HG02852 (cell line): ENCODE results near the gene EPHA2.

Experiments
- ATAC-seq: cut with Tn5 transposase; IDR thresholded peaks from one replicate; pipeline ENCODE4 v1.9.1; 2021; ENCODE audit warnings: mild to moderate bottlenecking, moderate library complexity; ENCODE audit not compliant: unreplicated experiment

The EPHA2 gene

GRCh38 chr1:16151196-16151994 is 4.5 kb downstream of the EPHA2 start:
- ATAC-seq, result no peak

GRCh38 chr1:16150508-16150907 is 5.4 kb downstream of the EPHA2 start:
- ATAC-seq, result no peak

GRCh38 chr1:16149702-16150488 is 6.0 kb downstream of the EPHA2 start:
- ATAC-seq, result no peak

GRCh38 chr1:16149146-16149545 is 6.7 kb downstream of the EPHA2 start:
- no peak for ATAC-seq

- ATAC-seq, result no peak
Observed at GRCh38 chr1:16148329-16149092, 7.4 kb downstream of the EPHA2 start.

- no peak for ATAC-seq
Observed at GRCh38 chr1:16147156-16147926, 8.5 kb downstream of the EPHA2 start.

GRCh38 chr1:16146279-16147155 is 9.4 kb downstream of the EPHA2 start:
- no peak for ATAC-seq

GRCh38 chr1:16145662-16146278 is 10.1 kb downstream of the EPHA2 start:
- ATAC-seq, result no peak

GRCh38 chr1:16145030-16145661 is 10.7 kb downstream of the EPHA2 start:
- ATAC-seq, result no peak

- ATAC-seq, result no peak
Observed at GRCh38 chr1:16144325-16145029, 11.4 kb downstream of the EPHA2 start.

GRCh38 chr1:16143566-16144324 is 12.1 kb downstream of the EPHA2 start:
- ATAC-seq, result no peak

- ATAC-seq, result no peak
Observed at GRCh38 chr1:16143005-16143565, 12.8 kb downstream of the EPHA2 start.

- no peak for ATAC-seq
Observed at GRCh38 chr1:16142383-16142995, 13.4 kb downstream of the EPHA2 start.

- no peak for ATAC-seq
Observed at GRCh38 chr1:16141573-16142336, 14.1 kb downstream of the EPHA2 start.

- no peak for ATAC-seq
Observed at GRCh38 chr1:16140068-16140596, 15.7 kb downstream of the EPHA2 start.
